GM23338 (cell line): ENCODE data around the gene BMPR1B. TPM values are rescaled to one million over a fixed set of nuclear protein-coding genes. Genes with fewer than 3 reads are reported as not detected.

Source experiments
- CREB1 ChIP-seq: fragments of 250-450 bp; sonication (Bioruptor Pico); IDR thresholded peaks from 2 replicates; pipeline ENCODE4 v1.5.0; 2020; ENCODE audit warnings: low read depth, mild to moderate bottlenecking, moderate library complexity
- CTCF ChIP-seq, 2 experiments: fragments of 200-600 bp in 1 of 2; sonication (generic) in 1 of 2; conservative IDR thresholded peaks; 2 replicates each; pipeline versions ENCODE4 v1.5.1 to v1.6.1; 2016 to 2017; ENCODE audit warnings: antibody characterized with exemption in 2 of 2, low read depth in 2 of 2, mild to moderate bottlenecking in 2 of 2, moderate library complexity in 1 of 2
- EZH2phosphoT487 ChIP-seq: fragments of 200-600 bp; sonication (generic); IDR thresholded peaks from one replicate; pipeline ENCODE4 v1.8.1; 2018; ENCODE audit warnings: antibody characterized with exemption; ENCODE audit not compliant: unreplicated experiment
- JUNB ChIP-seq: IDR thresholded peaks from one replicate; pipeline ENCODE4 v1.6.1; 2016; ENCODE audit warnings: antibody characterized with exemption; ENCODE audit not compliant: unreplicated experiment
- NANOG ChIP-seq: IDR thresholded peaks from 2 replicates; pipeline ENCODE4 v1.6.1; 2016; ENCODE audit warnings: antibody characterized with exemption, borderline replicate concordance
- REST ChIP-seq: IDR thresholded peaks from one replicate; pipeline ENCODE4 v1.6.1; 2018; ENCODE audit warnings: antibody characterized with exemption; ENCODE audit not compliant: unreplicated experiment
- ZNF331 ChIP-seq: fragments of 250-450 bp; sonication (Bioruptor Pico); IDR thresholded peaks from 2 replicates; pipeline ENCODE4 v1.5.0; 2020; ENCODE audit warnings: low read depth, mild to moderate bottlenecking, moderate library complexity
- ZNF462 ChIP-seq: fragments of 250-450 bp; sonication (Bioruptor Pico); IDR thresholded peaks from 2 replicates; pipeline ENCODE4 v1.5.0; 2020; ENCODE audit warnings: mild to moderate bottlenecking, moderate library complexity
- polyA plus RNA-seq: library from polyadenylated mRNA; unstranded; fragments of >200 nt; fragmentation: Nextera tagmentation; extraction: Ambion mirVana; gene quantifications from 2 replicates; pipeline ENCODE4 v1.2.1, GENCODE V29; 2016
- total RNA-seq: library from RNA; depleted of rRNA; stranded (reverse); fragments of >200 nt; shearing (Covaris generic); gene quantifications from 2 replicates; pipeline ENCODE4 v1.2.3, GENCODE V29; 2014

Gene BMPR1B
- total and polyA plus RNA-seq, 2 experiments from 2014 or later = 0.48 to 1.0 TPM

GRCh38 chr4:94849901-94850300 is 92.1 kb downstream of the BMPR1B start (continued):
- TF ChIP-seq ZNF462 (CRISPR knock-in tag) = no peak
- TF ChIP-seq CREB1 = no peak
- TF ChIP-seq EZH2phosphoT487 = no peak
- no peak for TF ChIP-seq REST
- no peak for TF ChIP-seq NANOG
- TF ChIP-seq JUNB = no peak
- TF ChIP-seq CTCF (conservative IDR thresholded peaks at IDR 0.05; ENCODE audit: low read depth in 2 of 2) = no peak
- no peak for TF ChIP-seq ZNF331
